SHP77 treated with DMSO at 0.1 percent for 48 hours (cell line): ENCODE data around the gene TENM4.

Source experiments
- DNase-seq: peaks from one replicate; lab custom pipeline; 2025; lab: John Stamatoyannopoulos, UW

Gene TENM4

GRCh38 chr11:78932757-78933156 lies 508.1 kb downstream of the TENM4 start:
- no peak for DNase-seq

- DNase-seq: no peak
Observed at GRCh38 chr11:78931891-78932290, 508.9 kb downstream of the TENM4 start.

GRCh38 chr11:78930810-78931523 lies 509.9 kb downstream of the TENM4 start:
- no peak for DNase-seq

- no peak for DNase-seq
Observed at GRCh38 chr11:78929906-78930220, 511.0 kb downstream of the TENM4 start.

- DNase-seq: no peak
Observed at GRCh38 chr11:78929207-78929905, 511.5 kb downstream of the TENM4 start.

DNA sequence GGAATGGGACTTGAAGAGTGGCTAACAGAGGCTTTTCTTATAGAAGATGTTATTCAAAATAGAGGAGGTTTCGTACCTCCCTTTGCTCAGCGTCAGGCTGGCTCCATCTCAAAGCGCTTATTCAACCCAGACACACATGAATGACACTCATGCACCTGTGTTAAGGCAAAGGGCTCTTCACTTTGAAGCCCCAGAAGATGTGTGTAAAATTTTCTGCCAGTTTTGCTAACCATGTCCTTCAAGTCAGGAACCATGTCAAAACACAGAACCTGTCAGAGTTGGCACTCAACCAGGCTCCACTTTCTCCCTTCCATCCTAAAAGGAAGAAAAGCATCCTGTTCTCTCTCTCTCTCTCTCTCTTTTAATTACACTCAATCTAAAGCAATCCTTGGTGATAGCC lies 513.3 kb downstream of the TENM4 start:
- DNase-seq: no peak

- no peak for DNase-seq
Observed at GRCh38 chr11:78926633-78927338, 514.0 kb downstream of the TENM4 start.

DNA sequence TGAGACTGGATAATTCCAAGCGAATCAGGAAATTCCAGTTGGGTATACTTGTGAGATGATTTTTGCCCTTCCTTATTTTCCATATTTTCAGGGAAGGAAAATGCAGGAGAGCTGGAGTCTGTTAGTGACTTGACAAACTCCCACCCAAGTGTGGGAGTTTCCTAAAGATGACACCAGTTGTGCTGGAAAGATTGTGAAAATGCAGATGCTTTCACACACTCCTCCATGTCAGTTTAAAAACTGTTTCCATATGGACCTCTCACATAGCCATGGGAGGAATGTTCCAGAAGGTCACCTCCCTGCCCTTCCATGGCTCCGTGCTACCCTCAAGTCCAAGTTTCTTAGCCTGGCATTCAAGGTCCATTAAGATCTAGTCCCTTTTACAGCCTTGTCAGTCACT lies 515.4 kb downstream of the TENM4 start:
- no peak for DNase-seq

GRCh38 chr11:78922859-78923625 lies 517.8 kb downstream of the TENM4 start:
- DNase-seq: no peak

DNA sequence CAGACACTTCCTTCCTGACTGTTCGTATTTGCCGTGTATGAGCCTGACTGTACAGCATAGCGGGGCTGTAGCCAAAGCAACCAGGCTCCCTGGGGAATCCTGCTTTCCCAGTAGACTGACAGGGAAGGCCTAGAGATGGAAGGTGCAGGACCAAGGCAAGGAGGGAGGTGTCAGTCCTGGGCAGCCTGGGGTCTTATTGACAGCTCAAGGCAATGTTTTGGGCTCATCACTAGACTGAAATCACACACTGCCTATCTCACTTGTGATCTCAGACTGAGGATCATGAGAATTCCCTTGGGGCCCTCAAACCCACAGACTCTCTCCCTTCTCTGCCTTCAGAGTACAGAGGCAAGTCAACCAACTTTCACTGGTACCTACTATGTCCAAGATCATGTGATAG lies 519.3 kb downstream of the TENM4 start:
- DNase-seq: no peak

GRCh38 chr11:78920329-78920728 lies 520.5 kb downstream of the TENM4 start:
- no peak for DNase-seq

DNA sequence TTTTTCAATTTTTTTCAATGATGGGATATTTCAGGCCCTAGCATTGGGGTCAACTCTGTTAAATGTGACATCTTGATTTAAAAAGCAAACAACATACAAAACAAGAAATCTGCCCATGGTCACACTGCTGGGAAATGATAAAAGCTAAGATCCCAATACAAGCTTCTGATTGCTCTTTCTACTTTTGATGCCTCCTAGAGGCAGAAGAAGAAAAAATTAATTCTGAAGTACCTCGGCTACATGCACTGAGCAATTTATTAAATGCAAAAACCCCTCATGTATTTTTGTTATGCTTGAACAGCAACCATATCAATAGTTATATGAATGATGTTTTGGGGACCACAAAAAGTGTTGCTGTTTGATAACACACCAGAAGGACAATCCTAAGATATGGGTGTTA lies 524.1 kb downstream of the TENM4 start:
- DNase-seq: no peak

- DNase-seq: no peak
Observed at GRCh38 chr11:78914503-78914902, 526.3 kb downstream of the TENM4 start.

DNA sequence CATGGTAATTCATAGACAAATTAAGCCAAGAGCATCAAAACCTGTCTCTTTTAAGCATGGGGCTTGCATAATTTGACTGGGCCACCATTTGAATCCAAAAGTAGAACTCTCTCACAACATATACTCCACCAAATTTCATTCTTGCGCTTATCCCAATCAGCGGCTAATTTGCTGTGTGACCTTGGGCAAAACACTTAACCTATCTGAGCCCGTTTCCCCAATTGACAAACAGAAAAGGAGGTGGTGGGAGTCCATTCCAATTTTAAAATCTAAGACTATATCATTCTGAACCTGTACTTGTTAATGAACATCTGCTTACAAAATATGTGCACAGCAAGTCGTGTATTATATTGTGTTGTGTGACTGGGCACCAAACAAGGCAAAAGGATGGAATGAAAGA lies 528.1 kb downstream of the TENM4 start:
- no peak for DNase-seq

GRCh38 chr11:78910322-78910721 lies 530.5 kb downstream of the TENM4 start:
- DNase-seq: no peak

GRCh38 chr11:78909386-78909785 lies 531.4 kb downstream of the TENM4 start:
- DNase-seq: no peak

DNA sequence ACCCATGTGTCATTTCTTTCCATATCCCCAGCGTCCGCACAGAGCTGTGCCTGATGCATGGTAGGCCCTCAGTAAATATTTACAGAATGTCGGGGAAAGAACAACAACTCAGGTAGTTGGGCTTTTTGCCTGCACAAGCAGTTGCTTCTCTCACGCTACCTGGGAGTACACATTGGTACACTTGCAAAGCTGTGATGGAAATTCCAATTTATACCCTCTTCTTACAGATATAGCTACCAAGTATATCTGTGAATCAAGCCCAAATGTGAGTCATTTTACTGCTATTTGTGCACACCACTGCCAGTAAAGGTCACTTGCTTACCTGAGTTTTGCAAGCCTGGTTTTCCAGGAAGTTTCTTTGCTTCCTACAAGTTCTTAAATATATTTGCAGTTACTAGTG lies 533.2 kb downstream of the TENM4 start:
- no peak for DNase-seq

- no peak for DNase-seq
Observed at GRCh38 chr11:78906566-78906965, 534.3 kb downstream of the TENM4 start.

DNA sequence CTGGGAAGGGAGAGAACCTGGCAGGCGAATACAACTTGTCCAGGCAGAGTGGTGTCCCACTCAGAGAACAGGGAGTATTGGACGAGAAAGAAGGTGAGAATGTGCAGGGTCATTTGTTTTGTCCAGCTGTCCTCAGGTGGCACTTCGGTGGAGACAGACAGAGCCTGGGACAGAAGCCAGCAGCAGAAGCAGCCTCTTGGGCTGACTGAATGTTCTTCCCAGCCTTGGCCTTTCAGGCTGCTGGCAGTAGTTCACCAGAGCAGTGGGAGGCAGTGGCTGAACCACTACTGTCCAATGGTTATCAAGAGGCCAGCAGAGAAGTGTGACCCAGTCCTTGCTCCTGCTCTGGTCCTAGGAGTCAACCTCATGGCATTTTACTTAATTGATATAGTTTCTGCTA lies 535.1 kb downstream of the TENM4 start:
- DNase-seq: no peak

- DNase-seq: no peak
Observed at GRCh38 chr11:78902771-78903507, 537.9 kb downstream of the TENM4 start.

- DNase-seq: no peak
Observed at GRCh38 chr11:78901831-78902230, 539.0 kb downstream of the TENM4 start.

- no peak for DNase-seq
Observed at GRCh38 chr11:78898266-78898775, 542.5 kb downstream of the TENM4 start.
